Glutamatergic neuron (in vitro differentiated cells): ENCODE measurements around the gene DOCK3. TPM values are rescaled to one million over a fixed set of nuclear protein-coding genes. Genes with fewer than 3 reads are reported as not detected.
"Not testable (repeated sequence)": the region's sequence is repeated elsewhere in the genome, so short reads cannot be mapped to it uniquely, and the experiment has no call there.

ENCODE experiments used
- DNase-seq: peaks from one replicate; pipeline ENCODE4 v3.0.0; 2022
- H3K27ac Mint-ChIP-seq: one replicate; pipeline ENCODE4 v1.8.0; 2020; ENCODE audit warnings: mild to moderate bottlenecking, mixed read lengths, inconsistent platforms; ENCODE audit not compliant: unreplicated experiment
- H3K27me3 Mint-ChIP-seq: one replicate; pipeline ENCODE4 v1.8.0; 2020; ENCODE audit warnings: mild to moderate bottlenecking, moderate library complexity, mixed read lengths, inconsistent platforms; ENCODE audit not compliant: unreplicated experiment
- H3K36me3 Mint-ChIP-seq: one replicate; pipeline ENCODE4 v1.8.0; 2020; ENCODE audit warnings: mild to moderate bottlenecking, mixed read lengths, inconsistent platforms; ENCODE audit not compliant: unreplicated experiment
- H3K4me1 Mint-ChIP-seq: one replicate; pipeline ENCODE4 v1.8.0; 2020; ENCODE audit warnings: mild to moderate bottlenecking, low read depth, mixed read lengths, inconsistent platforms; ENCODE audit not compliant: unreplicated experiment
- H3K4me3 Mint-ChIP-seq: one replicate; pipeline ENCODE4 v1.8.0; 2020; ENCODE audit warnings: mild to moderate bottlenecking, mixed read lengths, inconsistent platforms; ENCODE audit not compliant: unreplicated experiment
- H3K9me3 Mint-ChIP-seq: one replicate; pipeline ENCODE4 v1.8.0; 2020; ENCODE audit warnings: mild to moderate bottlenecking, moderate library complexity, mixed read lengths, inconsistent platforms; ENCODE audit not compliant: unreplicated experiment
- total RNA-seq: library from RNA; stranded (reverse); fragmentation: NEBNext Ultra II Directional; extraction: Animal tissue kit (Norgen Biotek cat#: 25700); gene quantifications from one replicate; pipeline ENCODE4 v1.2.1, GENCODE V29; 2021; ENCODE audit not compliant: unreplicated experiment
- TF ChIP-seq, protein P1 (sequence below): fragments of 200-600 bp; sonication (generic); IDR thresholded peaks from one replicate; pipeline ENCODE4 v1.5.0; 2021; ENCODE audit not compliant: partially characterized antibody, unreplicated experiment

Gene DOCK3
- total RNA-seq, 1 donor from 2014 or later, result 13.4 TPM

DNA sequence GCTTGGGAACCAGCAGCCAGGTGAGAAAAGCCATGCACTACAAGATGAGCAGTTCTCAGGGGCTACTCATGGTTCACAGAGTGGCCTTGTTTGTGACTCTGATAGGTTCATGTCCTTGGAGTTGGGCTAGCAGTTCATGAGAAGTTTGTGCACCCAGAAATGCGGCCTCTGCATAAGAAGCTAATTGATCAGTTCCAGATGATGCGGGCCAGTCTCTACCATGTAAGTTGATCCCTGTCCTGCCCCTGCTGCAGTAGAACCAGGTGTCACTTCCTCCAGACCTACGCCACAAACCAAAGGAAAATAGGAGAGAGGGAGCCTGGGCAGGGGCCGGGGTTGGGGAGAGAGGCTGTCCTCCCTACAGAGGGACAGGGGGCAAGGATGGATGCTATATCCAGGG lies 683.1 kb downstream of the DOCK3 start:
- TF ChIP-seq, protein P1, sequence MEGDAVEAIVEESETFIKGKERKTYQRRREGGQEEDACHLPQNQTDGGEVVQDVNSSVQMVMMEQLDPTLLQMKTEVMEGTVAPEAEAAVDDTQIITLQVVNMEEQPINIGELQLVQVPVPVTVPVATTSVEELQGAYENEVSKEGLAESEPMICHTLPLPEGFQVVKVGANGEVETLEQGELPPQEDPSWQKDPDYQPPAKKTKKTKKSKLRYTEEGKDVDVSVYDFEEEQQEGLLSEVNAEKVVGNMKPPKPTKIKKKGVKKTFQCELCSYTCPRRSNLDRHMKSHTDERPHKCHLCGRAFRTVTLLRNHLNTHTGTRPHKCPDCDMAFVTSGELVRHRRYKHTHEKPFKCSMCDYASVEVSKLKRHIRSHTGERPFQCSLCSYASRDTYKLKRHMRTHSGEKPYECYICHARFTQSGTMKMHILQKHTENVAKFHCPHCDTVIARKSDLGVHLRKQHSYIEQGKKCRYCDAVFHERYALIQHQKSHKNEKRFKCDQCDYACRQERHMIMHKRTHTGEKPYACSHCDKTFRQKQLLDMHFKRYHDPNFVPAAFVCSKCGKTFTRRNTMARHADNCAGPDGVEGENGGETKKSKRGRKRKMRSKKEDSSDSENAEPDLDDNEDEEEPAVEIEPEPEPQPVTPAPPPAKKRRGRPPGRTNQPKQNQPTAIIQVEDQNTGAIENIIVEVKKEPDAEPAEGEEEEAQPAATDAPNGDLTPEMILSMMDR, result no peak
- DNase-seq, result no peak
- Mint-ChIP-seq H3K27me3 (peaks cover 3% of the 10 kb centered on the region), H3K9me3 (peaks cover under 1% of the 10 kb centered on the region), H3K4me1 (no peaks in the 10 kb centered on the region), H3K27ac (no peak overlapping the region), H3K4me3 (no peak overlapping the region), H3K36me3 (peaks cover 4% of the 10 kb centered on the region)

DNA sequence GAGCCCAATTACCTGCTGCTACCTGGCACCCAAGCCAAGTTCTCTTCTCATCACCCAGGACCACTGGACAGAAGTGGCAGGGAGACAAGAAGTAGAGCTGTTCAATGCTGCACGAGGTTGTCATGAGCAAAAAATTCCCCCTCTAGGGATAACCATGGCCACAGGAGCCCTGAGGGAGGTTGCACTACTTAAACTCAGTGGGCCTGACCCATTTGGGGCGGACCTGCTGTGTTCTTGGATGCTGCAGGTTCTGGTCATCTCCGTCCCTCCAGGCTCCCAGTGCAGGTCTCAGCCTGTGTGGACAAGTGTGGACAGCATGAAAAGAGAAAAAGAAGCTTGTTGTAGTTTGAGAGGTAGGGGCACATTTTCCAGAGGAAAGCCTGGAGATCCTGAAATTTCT lies 684.3 kb downstream of the DOCK3 start:
- Mint-ChIP-seq H3K27me3 (peaks cover 2% of the 10 kb centered on the region), H3K4me1 (no peaks in the 10 kb centered on the region)

DNA sequence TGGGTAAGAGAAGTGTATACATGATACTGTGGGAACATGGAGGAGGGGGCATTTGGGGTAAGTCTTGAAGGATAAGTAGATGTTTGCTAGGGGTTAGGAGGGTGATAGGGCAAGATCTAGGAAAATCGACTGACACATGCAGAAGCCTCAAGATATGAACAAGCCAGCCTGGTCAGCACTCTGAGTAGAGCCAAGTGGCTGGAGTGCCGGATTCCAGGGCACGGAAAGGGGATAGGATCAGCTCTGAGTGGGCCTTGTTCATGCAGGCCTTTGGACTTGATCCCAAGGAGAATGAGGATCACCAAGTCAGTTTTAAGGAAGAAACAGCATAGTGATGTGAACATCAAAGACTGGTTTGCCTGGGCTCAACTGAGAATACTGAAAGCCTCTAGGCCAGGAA lies 686.1 kb downstream of the DOCK3 start:
- DNase-seq, result no peak
- Mint-ChIP-seq H3K27me3 (peaks cover 2% of the 10 kb centered on the region), H3K36me3 (peaks cover 15% of the 10 kb centered on the region), H3K9me3 (no peaks in the 10 kb centered on the region), H3K27ac (no peak overlapping the region), H3K4me1 (no peaks in the 10 kb centered on the region), H3K4me3 (no peak overlapping the region)
- TF ChIP-seq, protein P1, result no peak

More for the DNA sequence above, 684.3 kb downstream of the DOCK3 start:
- TF ChIP-seq, protein P1, result no peak
- no peak overlapping the region for H3K4me3 Mint-ChIP-seq
- peaks cover 11% of the 10 kb centered on the region for H3K36me3 Mint-ChIP-seq
- no peak overlapping the region for H3K27ac Mint-ChIP-seq
- H3K9me3 Mint-ChIP-seq, result no peaks in the 10 kb centered on the region
- DNase-seq, result no peak

DNA sequence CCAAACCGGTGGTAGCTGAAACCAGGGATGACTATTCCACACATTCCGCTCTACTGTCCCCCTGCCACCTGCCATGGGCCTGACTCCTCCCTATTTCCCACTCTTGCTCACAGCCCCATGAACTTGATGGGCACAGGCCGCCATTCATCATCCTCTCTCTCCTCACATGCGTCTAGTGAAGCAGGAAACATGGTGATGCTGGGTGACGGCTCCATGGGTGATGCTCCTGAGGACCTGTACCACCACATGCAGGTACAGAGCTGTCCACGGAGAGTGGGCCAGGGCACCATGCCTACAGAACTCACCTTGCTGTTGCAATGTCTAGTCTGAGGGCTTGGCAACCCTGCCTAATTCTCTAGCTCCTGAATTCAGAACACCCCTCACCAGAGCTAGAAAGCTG lies 687.0 kb downstream of the DOCK3 start:
- Mint-ChIP-seq H3K9me3 (no peaks in the 10 kb centered on the region), H3K4me3 (no peak overlapping the region), H3K36me3 (peaks cover 15% of the 10 kb centered on the region), H3K4me1 (no peaks in the 10 kb centered on the region), H3K27ac (no peak overlapping the region), H3K27me3 (peaks cover 2% of the 10 kb centered on the region)
- TF ChIP-seq, protein P1, result no peak
- no peak for DNase-seq

DNA sequence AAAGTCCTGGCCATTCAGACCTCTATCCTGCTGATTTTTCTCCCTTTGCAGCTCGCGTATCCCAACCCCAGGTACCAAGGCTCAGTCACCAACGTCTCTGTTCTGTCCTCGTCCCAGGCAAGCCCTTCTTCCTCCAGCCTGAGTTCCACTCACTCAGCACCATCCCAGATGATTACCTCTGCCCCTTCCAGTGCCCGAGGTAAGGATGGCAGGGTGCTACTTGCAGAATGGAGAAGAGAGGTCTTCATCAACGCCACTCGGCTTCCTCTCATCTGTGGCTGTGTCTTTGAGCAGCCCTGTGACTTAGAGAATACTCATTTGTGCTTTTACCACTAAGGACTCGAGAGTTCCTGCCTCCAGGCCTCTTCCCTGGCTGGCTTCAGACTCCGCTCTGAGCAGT lies 687.7 kb downstream of the DOCK3 start:
- H3K9me3 Mint-ChIP-seq, result no peaks in the 10 kb centered on the region

DNA sequence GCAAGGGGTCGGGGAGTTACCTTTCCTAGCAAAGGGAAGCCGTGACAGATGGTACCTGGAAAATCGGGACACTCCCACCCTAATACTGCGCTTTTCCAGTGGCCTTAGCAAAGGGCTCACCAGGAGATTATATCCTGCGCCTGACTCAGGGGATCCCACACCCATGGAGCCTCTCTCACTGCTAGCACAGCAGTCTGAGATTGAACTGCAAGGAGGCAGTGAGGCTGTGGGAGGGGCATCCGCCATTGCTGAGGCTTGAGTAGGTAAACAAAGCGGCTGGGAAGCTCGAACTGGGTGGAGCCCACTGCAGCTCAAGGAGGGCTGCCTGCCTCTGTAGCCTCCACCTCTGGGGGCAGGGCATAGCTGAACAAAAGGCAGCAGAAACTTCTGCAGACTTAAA lies 693.5 kb downstream of the DOCK3 start:
- not testable (repeated sequence) for H3K9me3 Mint-ChIP-seq, H3K4me3 Mint-ChIP-seq, H3K27ac Mint-ChIP-seq, DNase-seq, H3K27me3 Mint-ChIP-seq, H3K4me1 Mint-ChIP-seq
- H3K36me3 Mint-ChIP-seq, result peaks cover 12% of the 10 kb centered on the region

More for the DNA sequence above, 687.7 kb downstream of the DOCK3 start:
- peaks cover 15% of the 10 kb centered on the region for H3K36me3 Mint-ChIP-seq
- no peaks in the 10 kb centered on the region for H3K4me1 Mint-ChIP-seq
- no peak for DNase-seq
- TF ChIP-seq, protein P1, result no peak
- no peak overlapping the region for H3K4me3 Mint-ChIP-seq
- no peak overlapping the region for H3K27ac Mint-ChIP-seq
- H3K27me3 Mint-ChIP-seq, result peaks cover 2% of the 10 kb centered on the region
